IMR-90 (cell line): ENCODE data around the gene CFAP92. TPM values are rescaled to one million over a fixed set of nuclear protein-coding genes. Genes with fewer than 3 reads are reported as not detected.

Experiments
- ATAC-seq: fragments of 200-7000 bp; cut with Tn5 transposase; 2 replicates; pipeline ENCODE4 v1.9.1; 2020; ENCODE audit warnings: low read depth, mild to moderate bottlenecking, moderate library complexity
- BruUV-seq: library from RNA; stranded (reverse); fragments of 400-500 nt; replicated peaks from 2 replicates; lab custom pipeline; 2021; lab: Mats Ljungman, UMichigan
- CTCF ChIA-PET: fragments of 300-600 bp; formaldehyde crosslinking; extraction: SDS; loops from one replicate; lab custom pipeline; 2021; ENCODE audit warnings: antibody characterized with exemption; lab: Yijun Ruan, JAX
- POLR2A ChIA-PET: fragments of 300-600 bp; sonication (Branson Sonifier 250); formaldehyde crosslinking; loops from one replicate; lab custom pipeline; 2022; ENCODE audit warnings: antibody characterized with exemption; ENCODE audit not compliant: unreplicated experiment; lab: Charles Lee
- DNase-seq: peaks from one replicate; pipeline ENCODE4 v3.0.0; 2013
- H2AFZ ChIP-seq: replicated peaks from 2 replicates; pipeline ENCODE3; 2013; ENCODE audit warnings: low read length, mild to moderate bottlenecking; ENCODE audit not compliant: poor library complexity
- H2AK5ac ChIP-seq: 2 replicates; pipeline ENCODE4 v1.6.1; 2013; ENCODE audit warnings: low read depth, low read length, inconsistent platforms
- H2AK9ac ChIP-seq: replicated peaks from 2 replicates; pipeline ENCODE3; 2013; ENCODE audit warnings: mild to moderate bottlenecking, low read depth, low read length, moderate library complexity; ENCODE audit not compliant: poor library complexity
- H2BK120ac ChIP-seq: 2 replicates; pipeline ENCODE4 v1.6.1; 2013; ENCODE audit warnings: low read depth, low read length, inconsistent platforms
- H2BK15ac ChIP-seq: 3 replicates; pipeline ENCODE4 v1.6.1; 2013; ENCODE audit warnings: low read depth, low read length, inconsistent platforms
- H2BK20ac ChIP-seq: 2 replicates; pipeline ENCODE4 v1.6.1; 2013; ENCODE audit warnings: low read depth, mild to moderate bottlenecking, inconsistent platforms, low read length, moderate library complexity
- H2BK5ac ChIP-seq: 2 replicates; pipeline ENCODE4 v1.6.1; 2013; ENCODE audit warnings: mild to moderate bottlenecking, low read depth, low read length, inconsistent platforms; ENCODE audit not compliant: poor library complexity, severe bottlenecking
- H3K14ac ChIP-seq: replicated peaks from 2 replicates; pipeline ENCODE4 v1.6.1; 2013; ENCODE audit warnings: low read depth, low read length, inconsistent platforms
- H3K18ac ChIP-seq: 2 replicates; pipeline ENCODE4 v1.6.1; 2013; ENCODE audit warnings: low read depth, low read length, control low read depth
- H3K23ac ChIP-seq: 2 replicates; pipeline ENCODE4 v1.6.1; 2013; ENCODE audit warnings: low read depth, low read length, inconsistent platforms
- H3K27ac ChIP-seq: 2 replicates; pipeline ENCODE4 v1.5.1; 2013; ENCODE audit warnings: mild to moderate bottlenecking, control low read depth, low read length; ENCODE audit not compliant: insufficient read depth
- H3K27me3 ChIP-seq: 2 replicates; pipeline ENCODE4 v1.6.1; 2013; ENCODE audit warnings: low read length; ENCODE audit not compliant: control insufficient read depth, insufficient read depth
- H3K36me3 ChIP-seq: 2 replicates; pipeline ENCODE4 v1.6.1; 2013; ENCODE audit warnings: low read length, mixed read lengths; ENCODE audit not compliant: control insufficient read depth, insufficient read depth
- H3K4ac ChIP-seq: 2 replicates; pipeline ENCODE4 v1.6.1; 2013; ENCODE audit warnings: low read depth, low read length, inconsistent platforms
- H3K4me1 ChIP-seq: 2 replicates; pipeline ENCODE4 v1.6.1; 2013; ENCODE audit warnings: low read length, mixed read lengths; ENCODE audit not compliant: control insufficient read depth, insufficient read depth
- H3K4me2 ChIP-seq: 2 replicates; pipeline ENCODE4 v1.6.1; 2013; ENCODE audit warnings: low read depth, mild to moderate bottlenecking, control low read depth, low read length, moderate library complexity
- H3K4me3 ChIP-seq: 2 replicates; pipeline ENCODE4 v1.5.1; 2013; ENCODE audit warnings: low read depth, mild to moderate bottlenecking, control low read depth, low read length, moderate library complexity; ENCODE audit not compliant: insufficient read depth
- H3K56ac ChIP-seq: 2 replicates; pipeline ENCODE4 v1.6.1; 2013; ENCODE audit warnings: low read length, inconsistent platforms; ENCODE audit not compliant: insufficient read depth; ENCODE audit errors: extremely low read depth
- H3K79me1 ChIP-seq, 2 experiments: 2 replicates each; pipeline ENCODE4 v1.6.1; 2013; ENCODE audit warnings: low read length in 2 of 2, inconsistent platforms in 1 of 2, low read depth in 1 of 2
- H3K9ac ChIP-seq: 2 replicates; pipeline ENCODE4 v1.6.1; 2013; ENCODE audit warnings: low read depth, low read length, control low read depth
- H3K9me1 ChIP-seq: 2 replicates; pipeline ENCODE4 v1.6.1; 2013; ENCODE audit warnings: low read length, inconsistent platforms; ENCODE audit not compliant: insufficient read depth
- H3K9me3 ChIP-seq: 2 replicates; pipeline ENCODE4 v1.6.1; 2013; ENCODE audit warnings: low read length; ENCODE audit not compliant: control insufficient read depth, insufficient read depth
- H4K20me1 ChIP-seq: 2 replicates; pipeline ENCODE4 v1.6.1; 2013; ENCODE audit warnings: low read length, inconsistent platforms; ENCODE audit not compliant: insufficient read depth
- H4K5ac ChIP-seq: 2 replicates; pipeline ENCODE4 v1.6.1; 2013; ENCODE audit warnings: mild to moderate bottlenecking, low read depth, low read length, control low read depth
- H4K8ac ChIP-seq, 2 experiments: 2 replicates each; pipeline ENCODE4 v1.6.1; 2013; ENCODE audit warnings: low read depth in 2 of 2, low read length in 2 of 2, control low read depth in 1 of 2, inconsistent platforms in 1 of 2
- H4K91ac ChIP-seq: 2 replicates; pipeline ENCODE4 v1.6.1; 2013; ENCODE audit warnings: low read depth, low read length, inconsistent platforms; ENCODE audit not compliant: insufficient read depth
- CHD1 ChIP-seq: IDR thresholded peaks from 2 replicates; pipeline ENCODE4 v1.6.1; 2012; ENCODE audit warnings: low read depth, low read length, improper control_type of control experiment
- FOS ChIP-seq: fragments of 150-350 bp; IDR thresholded peaks from 2 replicates; pipeline ENCODE4 v1.6.1; 2016; ENCODE audit warnings: low read depth, low read length
- MAFK ChIP-seq: IDR thresholded peaks from 2 replicates; pipeline ENCODE4 v1.6.1; 2012; ENCODE audit warnings: low read depth, low read length, improper control_type of control experiment
- MXI1 ChIP-seq: IDR thresholded peaks from 2 replicates; pipeline ENCODE4 v1.6.1; 2012; ENCODE audit warnings: low read depth, mild to moderate bottlenecking, low read length, moderate library complexity, borderline replicate concordance
- NFE2L2 ChIP-seq: fragments of 150-350 bp; IDR thresholded peaks from 2 replicates; pipeline ENCODE4 v1.6.1; 2016; ENCODE audit warnings: low read depth, mild to moderate bottlenecking, low read length
- POLR2A ChIP-seq: IDR thresholded peaks from 2 replicates; pipeline ENCODE4 v1.6.1; 2012; ENCODE audit warnings: mild to moderate bottlenecking, low read depth, low read length
- RAD21 ChIP-seq: IDR thresholded peaks from 2 replicates; pipeline ENCODE4 v1.6.1; 2012; ENCODE audit warnings: low read length, improper control_type of control experiment
- RCOR1 ChIP-seq: IDR thresholded peaks from 2 replicates; pipeline ENCODE4 v1.6.1; 2012; ENCODE audit warnings: mild to moderate bottlenecking, low read length, improper control_type of control experiment; ENCODE audit not compliant: insufficient replicate concordance
- RFX5 ChIP-seq: IDR thresholded peaks from 2 replicates; pipeline ENCODE4 v1.8.0; 2012; ENCODE audit warnings: low read depth, mild to moderate bottlenecking, low read length, moderate library complexity
- SMC3 ChIP-seq: fragments of 150-350 bp; IDR thresholded peaks from 2 replicates; pipeline ENCODE4 v1.6.1; 2016; ENCODE audit warnings: low read depth, mild to moderate bottlenecking, antibody characterized with exemption, low read length, moderate library complexity
- WGBS, 2 experiments: methylation state at CpG; one replicate each; pipeline versions ENCODE4 v1.1.5 to v1.1.7; 2013; ENCODE audit warnings: missing lambda C conversion rate in 2 of 2; ENCODE audit not compliant: insufficient read length in 1 of 2; ENCODE audit errors: extremely low coverage in 2 of 2; 5-methylcytosine and 5-hydroxymethylcytosine counted together
- dilution Hi-C: fragments of 300-500 bp; cut with HindIII; formaldehyde crosslinking; loops from one replicate; pipeline ENCODE4 v1.14.3; 2018; ENCODE audit warnings: low sequenced_read_pairs; ENCODE audit not compliant: unreplicated experiment
- in situ Hi-C: fragments of 300-500 bp; cut with MboI; formaldehyde crosslinking; loops from 3 replicates; pipeline ENCODE4 v1.14.3; 2019; ENCODE audit warnings: low sequenced_read_pairs, inconsistent platforms, mixed read lengths
- intact Hi-C: fragments of 100-400 bp; cut with micrococcal nuclease; formaldehyde crosslinking; loops from 2 replicates; pipeline ENCODE4 v1.10.0; 2022
- polyA plus RNA-seq, 3 experiments: library from polyadenylated mRNA; depleted of rRNA; stranded (reverse); fragments of >200 nt; gene quantifications; 2 replicates each; pipeline ENCODE4 v1.2.3, GENCODE V29; 2012; ENCODE audit warnings: low replicate concordance in 1 of 3
- total RNA-seq: library from RNA; depleted of rRNA; stranded (reverse); fragments of >200 nt; gene quantifications from 2 replicates; pipeline ENCODE4 v1.2.3, GENCODE V29; 2012
- TF ChIP-seq, protein P1 (sequence below): conservative IDR thresholded peaks from 2 replicates; pipeline ENCODE4 v1.5.1; 2012; ENCODE audit warnings: mild to moderate bottlenecking, low read depth, low read length, improper control_type of control experiment
- TF ChIP-seq, protein P2 (sequence below): fragments of 150-350 bp; IDR thresholded peaks from 2 replicates; pipeline ENCODE4 v1.6.1; 2016; ENCODE audit warnings: low read depth, mild to moderate bottlenecking, low read length, moderate library complexity, borderline replicate concordance
- TF ChIP-seq, protein P3 (sequence below): fragments of 150-350 bp; IDR thresholded peaks from 2 replicates; pipeline ENCODE4 v1.6.1; 2017; ENCODE audit warnings: mild to moderate bottlenecking, antibody characterized with exemption, low read length, low read depth

Gene CFAP92
- total and polyA plus RNA-seq, 2 of the 4 experiments (the other 2 are of a cell fraction), result not detected

DNA sequence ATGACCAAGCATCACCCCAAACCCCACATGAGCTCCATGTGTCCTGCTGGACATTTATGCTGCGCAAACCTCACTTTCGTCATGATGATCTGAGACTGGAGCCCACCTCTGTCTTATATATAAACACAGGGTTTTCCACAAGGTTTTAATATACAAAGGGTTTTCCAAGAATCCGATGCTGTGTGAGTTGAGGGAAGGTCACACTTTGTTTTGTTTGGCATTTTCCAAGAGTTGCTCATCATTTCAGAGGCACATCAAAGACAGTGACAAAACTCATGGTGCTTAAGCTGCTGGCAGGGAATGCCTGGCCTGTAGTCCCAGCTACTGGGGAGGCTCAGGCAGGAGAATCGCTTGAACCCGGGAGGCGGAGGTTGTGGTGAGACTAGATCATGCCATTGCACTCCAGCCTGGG, 27.3 kb upstream of the CFAP92 start (continued):
- TF ChIP-seq NFE2L2, result no peak
- TF ChIP-seq CHD1, result no peak
- no peak; the same call in 1 of the 2 replicates for TF ChIP-seq FOS
- no peak for TF ChIP-seq RCOR1
- no peak for TF ChIP-seq POLR2A

DNA sequence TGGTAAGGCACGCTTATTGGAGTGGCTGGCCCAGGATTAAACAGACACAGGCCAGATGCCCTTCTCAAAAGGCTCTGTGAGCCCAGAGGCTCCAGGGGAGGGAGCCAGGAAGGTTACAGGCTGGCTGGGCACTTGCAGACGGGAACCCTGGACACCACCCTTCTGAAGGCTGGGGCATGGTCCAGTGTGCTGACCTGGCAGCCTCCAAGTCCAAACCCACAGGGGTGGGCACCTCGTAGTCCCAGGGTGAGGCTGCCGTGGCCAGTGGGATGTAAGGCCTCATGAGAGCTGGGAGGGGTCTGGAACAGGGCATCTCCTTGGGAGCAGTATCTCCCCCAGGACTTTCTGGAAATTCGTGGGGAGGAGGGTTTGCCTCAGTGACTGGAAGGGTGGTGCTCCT, 26.8 kb upstream of the CFAP92 start:
- H3K9me1 ChIP-seq, result peaks cover 11% of the 10 kb centered on the region
- H3K36me3 ChIP-seq, result no peaks in the 10 kb centered on the region
- H2AFZ ChIP-seq, result no peak overlapping the region
- H2BK120ac ChIP-seq, result peak overlapping the region; percentile 79
- WGBS, 2 experiments, result 92% methylated on average over 2 of the region's 5 CpGs; no CpG with 5 or more reads in 1 of the 2 experiments
- dilution Hi-C loops (no loop called here), intact Hi-C loops (no loop called here), in situ Hi-C loops (no loop called here)
- no TSS peak for BruUV-seq
- H2BK5ac ChIP-seq, result no peak overlapping the region
- peak overlapping the region; percentile 52 for H2AK5ac ChIP-seq
- peaks cover 19% of the 10 kb centered on the region for H3K27me3 ChIP-seq
- no peak overlapping the region for H2AK9ac ChIP-seq
- H3K4me3 ChIP-seq, result no peak overlapping the region
- DNase-seq, result no peak
- no peak overlapping the region for H3K9ac ChIP-seq
- H3K4me1 ChIP-seq, result peaks cover 31% of the 10 kb centered on the region
- no peaks in the 10 kb centered on the region for H3K79me1 ChIP-seq
- H4K91ac ChIP-seq, result peak overlapping the region; percentile 54; the same call in 1 of the 2 replicates
- ChIA-PET CTCF (interaction anchor here (1.3 kb wide), 1 partner anchor 14 kb away, joined by 3 read pairs; no protein-coding TSS in a partner anchor), POLR2A (no interaction called here)
- H2BK20ac ChIP-seq, result peak overlapping the region; percentile 78
- H4K8ac ChIP-seq, result peak overlapping the region; percentile 4 to 39; a peak in 2 of 4 replicates
- no peak overlapping the region; the same call in 1 of the 2 replicates for H3K4me2 ChIP-seq
- no peak for ATAC-seq
- no peak overlapping the region for H3K14ac ChIP-seq
- no peak overlapping the region for H3K56ac ChIP-seq
- H3K9me3 ChIP-seq, result peaks cover 3% of the 10 kb centered on the region; the same call in 1 of the 2 replicates
- peak overlapping the region; percentile 78 for H3K4ac ChIP-seq
- H3K27ac ChIP-seq, result peak overlapping the region; percentile 55
- H2BK15ac ChIP-seq, result no peak overlapping the region
- H3K23ac ChIP-seq, result no peak overlapping the region
- H4K20me1 ChIP-seq, result no peaks in the 10 kb centered on the region
- peak overlapping the region; percentile 39 for H4K5ac ChIP-seq
- peak overlapping the region; percentile 69; the same call in 1 of the 2 replicates for H3K18ac ChIP-seq
- TF ChIP-seq FOS, result no peak
- TF ChIP-seq, protein P1, sequence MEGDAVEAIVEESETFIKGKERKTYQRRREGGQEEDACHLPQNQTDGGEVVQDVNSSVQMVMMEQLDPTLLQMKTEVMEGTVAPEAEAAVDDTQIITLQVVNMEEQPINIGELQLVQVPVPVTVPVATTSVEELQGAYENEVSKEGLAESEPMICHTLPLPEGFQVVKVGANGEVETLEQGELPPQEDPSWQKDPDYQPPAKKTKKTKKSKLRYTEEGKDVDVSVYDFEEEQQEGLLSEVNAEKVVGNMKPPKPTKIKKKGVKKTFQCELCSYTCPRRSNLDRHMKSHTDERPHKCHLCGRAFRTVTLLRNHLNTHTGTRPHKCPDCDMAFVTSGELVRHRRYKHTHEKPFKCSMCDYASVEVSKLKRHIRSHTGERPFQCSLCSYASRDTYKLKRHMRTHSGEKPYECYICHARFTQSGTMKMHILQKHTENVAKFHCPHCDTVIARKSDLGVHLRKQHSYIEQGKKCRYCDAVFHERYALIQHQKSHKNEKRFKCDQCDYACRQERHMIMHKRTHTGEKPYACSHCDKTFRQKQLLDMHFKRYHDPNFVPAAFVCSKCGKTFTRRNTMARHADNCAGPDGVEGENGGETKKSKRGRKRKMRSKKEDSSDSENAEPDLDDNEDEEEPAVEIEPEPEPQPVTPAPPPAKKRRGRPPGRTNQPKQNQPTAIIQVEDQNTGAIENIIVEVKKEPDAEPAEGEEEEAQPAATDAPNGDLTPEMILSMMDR, result no peak
- TF ChIP-seq, protein P2, sequence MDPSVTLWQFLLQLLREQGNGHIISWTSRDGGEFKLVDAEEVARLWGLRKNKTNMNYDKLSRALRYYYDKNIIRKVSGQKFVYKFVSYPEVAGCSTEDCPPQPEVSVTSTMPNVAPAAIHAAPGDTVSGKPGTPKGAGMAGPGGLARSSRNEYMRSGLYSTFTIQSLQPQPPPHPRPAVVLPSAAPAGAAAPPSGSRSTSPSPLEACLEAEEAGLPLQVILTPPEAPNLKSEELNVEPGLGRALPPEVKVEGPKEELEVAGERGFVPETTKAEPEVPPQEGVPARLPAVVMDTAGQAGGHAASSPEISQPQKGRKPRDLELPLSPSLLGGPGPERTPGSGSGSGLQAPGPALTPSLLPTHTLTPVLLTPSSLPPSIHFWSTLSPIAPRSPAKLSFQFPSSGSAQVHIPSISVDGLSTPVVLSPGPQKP, result no peak
- TF ChIP-seq RFX5, result no peak
- TF ChIP-seq POLR2A, result no peak
- TF ChIP-seq MAFK, result no peak
- TF ChIP-seq MXI1, result no peak
- TF ChIP-seq RCOR1, result no peak
- no peak for TF ChIP-seq RAD21
- TF ChIP-seq, protein P3, sequence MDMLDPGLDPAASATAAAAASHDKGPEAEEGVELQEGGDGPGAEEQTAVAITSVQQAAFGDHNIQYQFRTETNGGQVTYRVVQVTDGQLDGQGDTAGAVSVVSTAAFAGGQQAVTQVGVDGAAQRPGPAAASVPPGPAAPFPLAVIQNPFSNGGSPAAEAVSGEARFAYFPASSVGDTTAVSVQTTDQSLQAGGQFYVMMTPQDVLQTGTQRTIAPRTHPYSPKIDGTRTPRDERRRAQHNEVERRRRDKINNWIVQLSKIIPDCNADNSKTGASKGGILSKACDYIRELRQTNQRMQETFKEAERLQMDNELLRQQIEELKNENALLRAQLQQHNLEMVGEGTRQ, result no peak
- no peak for TF ChIP-seq NFE2L2
- TF ChIP-seq CHD1, result no peak
- TF ChIP-seq SMC3, result no peak
